Endothelial cell of umbilical vein (primary cell): ENCODE data around the gene APOO. TPM values are rescaled to one million over a fixed set of nuclear protein-coding genes. Genes with fewer than 3 reads are reported as not detected.

Experiments
- BruUV-seq: library from RNA; stranded (reverse); fragments of 400-500 nt; replicated peaks from 2 replicates; lab custom pipeline; 2021; lab: Mats Ljungman, UMichigan
- CTCF ChIA-PET: fragments of 300-600, 350-600 bp; sonication (Branson Sonifier 250); formaldehyde crosslinking; loops from one replicate; lab custom pipeline; 2021; ENCODE audit warnings: antibody characterized with exemption, inconsistent platforms; lab: Charles Lee
- POLR2A ChIA-PET: fragments of 300-600, 350-600 bp; sonication (Branson Sonifier 250); formaldehyde crosslinking; loops from one replicate; lab custom pipeline; 2021; ENCODE audit warnings: antibody characterized with exemption, inconsistent platforms; lab: Charles Lee
- DNase-seq: peaks from one replicate; pipeline ENCODE4 v3.0.0-alpha.2; 2011; ENCODE audit warnings: low read depth, low spot score
- FAIRE-seq: peaks from 2 replicates; lab custom pipeline; 2011; peaks lifted over from hg19 to GRCh38; lab: Jason Lieb, UNC
- H2AFZ ChIP-seq: 2 replicates; pipeline ENCODE4 v1.6.0; 2012; ENCODE audit warnings: low read depth, low read length, control low read depth, inconsistent platforms
- H3K27ac ChIP-seq: 2 replicates; pipeline ENCODE4 v1.5.1; 2011; ENCODE audit warnings: low read depth, mild to moderate bottlenecking, control low read depth, low read length, moderate library complexity; ENCODE audit not compliant: insufficient read depth
- H3K27me3 ChIP-seq, 2 experiments: 2 replicates each; pipeline versions ENCODE4 v1.6.0 to v1.6.1; 2011; ENCODE audit warnings: low read length in 2 of 2, mixed read lengths in 1 of 2; ENCODE audit not compliant: control insufficient read depth in 2 of 2, insufficient read depth in 2 of 2
- H3K36me3 ChIP-seq, 2 experiments: 2 replicates in 1 of 2; 3 replicates in 1 of 2; pipeline ENCODE4 v1.5.1; 2011; ENCODE audit warnings: low read length in 2 of 2, mild to moderate bottlenecking in 1 of 2, moderate library complexity in 1 of 2; ENCODE audit not compliant: control insufficient read depth in 2 of 2, insufficient read depth in 2 of 2; ENCODE audit errors: extremely low read depth in 1 of 2
- H3K4me1 ChIP-seq: 3 replicates; pipeline ENCODE4 v1.5.1; 2011; ENCODE audit warnings: mild to moderate bottlenecking, low read length; ENCODE audit not compliant: control insufficient read depth, insufficient read depth; ENCODE audit errors: extremely low read depth
- H3K4me2 ChIP-seq: 2 replicates; pipeline ENCODE4 v1.6.1; 2011; ENCODE audit warnings: low read length, control low read depth, mixed read lengths; ENCODE audit not compliant: insufficient read depth
- H3K4me3 ChIP-seq, 3 experiments: fragments of 200-600 bp in 1 of 3; sonication (generic), shearing (Covaris generic) in 1 of 3; replicated peaks in 1 of 3; 2 replicates each; pipeline ENCODE4 v1.5.1; 2011 to 2016; ENCODE audit warnings: control low read depth in 3 of 3, low read length in 3 of 3, mild to moderate bottlenecking in 2 of 3, inconsistent platforms in 1 of 3, low read depth in 1 of 3, moderate library complexity in 1 of 3; ENCODE audit not compliant: insufficient read depth in 1 of 3
- H3K79me2 ChIP-seq: 2 replicates; pipeline ENCODE4 v1.6.0; 2012; ENCODE audit warnings: low read length, inconsistent platforms; ENCODE audit not compliant: control insufficient read depth, insufficient read depth
- H3K9ac ChIP-seq: replicated peaks from 2 replicates; pipeline ENCODE3; 2011; ENCODE audit warnings: low read length, control low read depth; ENCODE audit not compliant: insufficient read depth; ENCODE audit errors: extremely low read depth
- H3K9me1 ChIP-seq: replicated peaks from 3 replicates; pipeline ENCODE4 v1.6.0; 2011; ENCODE audit warnings: mild to moderate bottlenecking, low read length; ENCODE audit not compliant: control insufficient read depth, insufficient read depth; ENCODE audit errors: extremely low read depth
- H3K9me3 ChIP-seq: replicated peaks from 2 replicates; pipeline ENCODE4 v1.5.1; 2012; ENCODE audit warnings: low read length, inconsistent platforms; ENCODE audit not compliant: control insufficient read depth, insufficient read depth
- H4K20me1 ChIP-seq: replicated peaks from 2 replicates; pipeline ENCODE3; 2011; ENCODE audit warnings: mild to moderate bottlenecking, low read length; ENCODE audit not compliant: control insufficient read depth, insufficient read depth; ENCODE audit errors: extremely low read depth
- EZH2 ChIP-seq: IDR thresholded peaks from 2 replicates; pipeline ENCODE4 v1.6.1; 2012; ENCODE audit warnings: borderline replicate concordance, low read depth, mild to moderate bottlenecking, moderate library complexity, low read length, inconsistent platforms; ENCODE audit not compliant: severe bottlenecking
- FOS ChIP-seq: IDR thresholded peaks from 2 replicates; pipeline ENCODE4 v1.6.1; 2011; ENCODE audit warnings: mild to moderate bottlenecking, low read length, moderate library complexity, borderline replicate concordance; ENCODE audit not compliant: insufficient read depth
- GATA2 ChIP-seq: IDR thresholded peaks from 2 replicates; pipeline ENCODE4 v1.7.0; 2011; ENCODE audit warnings: low read depth, mild to moderate bottlenecking, moderate library complexity, mixed read lengths, low read length; ENCODE audit not compliant: insufficient read length, insufficient read depth
- JUN ChIP-seq: IDR thresholded peaks from 2 replicates; pipeline ENCODE4 v1.6.1; 2011; ENCODE audit warnings: borderline replicate concordance, low read depth; ENCODE audit not compliant: insufficient read length, insufficient read depth
- MYC ChIP-seq: IDR thresholded peaks from one replicate; pipeline ENCODE4 v1.6.1; 2011; ENCODE audit warnings: mild to moderate bottlenecking, low read depth, low read length
- POLR2A ChIP-seq: IDR thresholded peaks from 2 replicates; pipeline ENCODE4 v1.6.1; 2012; ENCODE audit warnings: low read depth, mild to moderate bottlenecking, control low read depth, low read length
- POLR2AphosphoS5 ChIP-seq: IDR thresholded peaks from 2 replicates; pipeline ENCODE4 v1.6.1; 2012; ENCODE audit warnings: low read depth, mild to moderate bottlenecking, control low read depth, low read length, moderate library complexity; ENCODE audit not compliant: insufficient read depth
- dilution Hi-C: fragments of 300-500 bp; cut with MboI; formaldehyde crosslinking; loops from one replicate; pipeline ENCODE4 v1.15.0; 2019; ENCODE audit warnings: low sequenced_read_pairs; ENCODE audit not compliant: extremely low pct_ligation_motif_present
- intact Hi-C: fragments of 100-400 bp; cut with micrococcal nuclease; formaldehyde crosslinking; loops from one replicate; pipeline ENCODE4 v1.10.0; 2022
- polyA plus RNA-seq, 4 experiments: library from polyadenylated mRNA; depleted of rRNA in 3 of 4; stranded (reverse) in 3 of 4; unstranded in 1 of 4; fragments of >200 nt; gene quantifications; 2 replicates each; pipeline versions ENCODE4 v1.2.1 to v1.2.3, GENCODE V29; 2011 to 2012; ENCODE audit warnings: missing spikeins in 1 of 4
- total RNA-seq: library from RNA; stranded (reverse); gene quantifications from 2 replicates; pipeline ENCODE4 v1.2.3, GENCODE V29; 2021
- TF ChIP-seq, protein P1 (sequence below), 2 donors: IDR thresholded peaks; 1 replicate in 1 of 2; 2 replicates in 1 of 2; pipeline ENCODE4 v1.5.1; 2011; ENCODE audit warnings: low read length in 2 of 2, mild to moderate bottlenecking in 2 of 2, moderate library complexity in 2 of 2, control low read depth in 1 of 2, inconsistent platforms in 1 of 2, low read depth in 1 of 2; ENCODE audit not compliant: insufficient read depth in 1 of 2; ENCODE audit errors: extremely low read depth in 1 of 2
- TF ChIP-seq, protein P2 (sequence below): IDR thresholded peaks from 2 replicates; pipeline ENCODE4 v1.6.1; 2011; ENCODE audit not compliant: insufficient read depth, insufficient read length

Gene APOO
- total and polyA plus RNA-seq, 2 donors (not counting 3 experiments of a cell fraction or from before 2014, with no cell fraction given): 9.8 to 24.3 TPM

DNA sequence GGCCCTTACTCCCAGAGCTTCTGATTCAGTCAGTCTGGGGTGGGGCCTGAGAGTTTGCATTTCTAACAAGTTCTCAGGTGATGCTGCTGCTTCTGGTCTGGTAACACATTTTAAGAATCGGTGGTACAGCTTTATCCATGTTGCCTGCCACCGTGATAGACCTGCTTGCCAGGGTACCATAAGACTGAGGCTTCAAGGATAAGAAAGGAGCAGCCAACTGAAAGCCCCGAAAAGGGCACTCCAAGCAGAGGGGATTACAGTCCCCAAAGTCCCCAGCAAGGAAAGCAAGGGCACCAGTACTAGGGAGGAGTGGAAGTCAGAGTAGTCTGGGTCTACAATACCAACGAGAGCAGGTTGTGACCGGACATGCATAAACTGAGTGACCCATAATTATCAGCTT lies 49.8 kb downstream of the APOO start:
- H3K27me3 ChIP-seq: no peaks in the 10 kb centered on the region
- POLR2A ChIA-PET: no interaction called here
- H3K9me3 ChIP-seq: no peaks in the 10 kb centered on the region
- FAIRE-seq (no peak), DNase-seq (no peak)
- no peaks in the 10 kb centered on the region for H4K20me1 ChIP-seq
- H3K36me3 ChIP-seq: no peaks in the 10 kb centered on the region
- no peak overlapping the region for H3K9ac ChIP-seq
- no peak overlapping the region for H3K27ac ChIP-seq
- CTCF ChIA-PET: interaction anchor here (0.6 kb wide), 1 partner anchor 54 kb away, joined by 3 read pairs; no protein-coding TSS in a partner anchor
- dilution Hi-C loops: no loop called here
- TF ChIP-seq, protein P1, sequence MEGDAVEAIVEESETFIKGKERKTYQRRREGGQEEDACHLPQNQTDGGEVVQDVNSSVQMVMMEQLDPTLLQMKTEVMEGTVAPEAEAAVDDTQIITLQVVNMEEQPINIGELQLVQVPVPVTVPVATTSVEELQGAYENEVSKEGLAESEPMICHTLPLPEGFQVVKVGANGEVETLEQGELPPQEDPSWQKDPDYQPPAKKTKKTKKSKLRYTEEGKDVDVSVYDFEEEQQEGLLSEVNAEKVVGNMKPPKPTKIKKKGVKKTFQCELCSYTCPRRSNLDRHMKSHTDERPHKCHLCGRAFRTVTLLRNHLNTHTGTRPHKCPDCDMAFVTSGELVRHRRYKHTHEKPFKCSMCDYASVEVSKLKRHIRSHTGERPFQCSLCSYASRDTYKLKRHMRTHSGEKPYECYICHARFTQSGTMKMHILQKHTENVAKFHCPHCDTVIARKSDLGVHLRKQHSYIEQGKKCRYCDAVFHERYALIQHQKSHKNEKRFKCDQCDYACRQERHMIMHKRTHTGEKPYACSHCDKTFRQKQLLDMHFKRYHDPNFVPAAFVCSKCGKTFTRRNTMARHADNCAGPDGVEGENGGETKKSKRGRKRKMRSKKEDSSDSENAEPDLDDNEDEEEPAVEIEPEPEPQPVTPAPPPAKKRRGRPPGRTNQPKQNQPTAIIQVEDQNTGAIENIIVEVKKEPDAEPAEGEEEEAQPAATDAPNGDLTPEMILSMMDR (IDR thresholded peaks at IDR 0.05; ENCODE audit: extremely low read depth in 1 of 2, insufficient read depth in 1 of 2, low read depth in 1 of 2, low read length in 2 of 2): no peak
- TF ChIP-seq EZH2: no peak
- TF ChIP-seq, protein P2, sequence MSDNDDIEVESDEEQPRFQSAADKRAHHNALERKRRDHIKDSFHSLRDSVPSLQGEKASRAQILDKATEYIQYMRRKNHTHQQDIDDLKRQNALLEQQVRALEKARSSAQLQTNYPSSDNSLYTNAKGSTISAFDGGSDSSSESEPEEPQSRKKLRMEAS: no peak
- no peak for TF ChIP-seq MYC
- no peak for TF ChIP-seq POLR2AphosphoS5
- TF ChIP-seq FOS: no peak
- TF ChIP-seq POLR2A: no peak
- TF ChIP-seq GATA2: no peak
- TF ChIP-seq JUN: no peak
- H3K9me1 ChIP-seq: no peaks in the 10 kb centered on the region
- no peak overlapping the region for H2AFZ ChIP-seq
- intact Hi-C loops: no loop called here
- BruUV-seq: no TSS peak
- no peaks in the 10 kb centered on the region for H3K79me2 ChIP-seq
- no peaks in the 10 kb centered on the region for H3K4me1 ChIP-seq
- no peak overlapping the region for H3K4me3 ChIP-seq
- H3K4me2 ChIP-seq: no peak overlapping the region
